ENCODE data around the gene MCTP2. TPM values are rescaled to one million over a fixed set of nuclear protein-coding genes. Genes with fewer than 3 reads are reported as not detected.

MCTP2 gene
- polyA plus RNA-seq, 3 donors from 2014 or later = 30.2 to 83.7 (median 59.1) TPM

GRCh38 chr15:94225616-94226015 is 5.7 kb upstream of the MCTP2 start:
- peaks cover 26 to 35% of the 10 kb centered on the region in 2 donors for H3K4me1 Mint-ChIP-seq
- no peak overlapping the region for H3K27ac Mint-ChIP-seq
- H3K36me3 Mint-ChIP-seq = no peaks in the 10 kb centered on the region
- peaks cover 0 to 3% (median 0%) of the 10 kb centered on the region in 6 donors for H3K9me3 Mint-ChIP-seq
- peaks cover 5 to 8% (median 5%) of the 10 kb centered on the region in 3 donors for H3K27me3 Mint-ChIP-seq (ENCODE audit: low read depth in 3 of 3)
- DNase-seq = no peak
- no peak overlapping the region for H3K4me3 Mint-ChIP-seq

- Mint-ChIP-seq H3K4me3 (peak overlapping the region in 2 of 5 donors; percentile 44 to 51), H3K9me3 (no peaks in the 10 kb centered on the region), H3K27ac (peak overlapping the region; percentile 89 to 98 (median 98)), H3K4me1 (peaks cover 46 to 57% of the 10 kb centered on the region in 2 donors), H3K27me3 (ENCODE audit: low read depth in 3 of 3) (peaks cover 6 to 10% (median 10%) of the 10 kb centered on the region in 3 donors), H3K36me3 (no peaks in the 10 kb centered on the region)
- no peak for DNase-seq
Observed at GRCh38 chr15:94228611-94229010, 2.8 kb upstream of the MCTP2 start.

- Mint-ChIP-seq H3K36me3 (no peaks in the 10 kb centered on the region), H3K27ac (peak overlapping the region; percentile 89 to 98 (median 98)), H3K4me3 (peak overlapping the region; percentile 94 to 99 (median 97)), H3K4me1 (peaks cover 58 to 68% of the 10 kb centered on the region in 2 donors), H3K9me3 (no peaks in the 10 kb centered on the region), H3K27me3 (ENCODE audit: low read depth in 3 of 3) (peaks cover 6 to 10% (median 10%) of the 10 kb centered on the region in 3 donors)
- DNase-seq = peak; percentile 84 to 86 (median 85)
Observed at GRCh38 chr15:94229591-94230369, 1.6 kb upstream of the MCTP2 start.

DNA sequence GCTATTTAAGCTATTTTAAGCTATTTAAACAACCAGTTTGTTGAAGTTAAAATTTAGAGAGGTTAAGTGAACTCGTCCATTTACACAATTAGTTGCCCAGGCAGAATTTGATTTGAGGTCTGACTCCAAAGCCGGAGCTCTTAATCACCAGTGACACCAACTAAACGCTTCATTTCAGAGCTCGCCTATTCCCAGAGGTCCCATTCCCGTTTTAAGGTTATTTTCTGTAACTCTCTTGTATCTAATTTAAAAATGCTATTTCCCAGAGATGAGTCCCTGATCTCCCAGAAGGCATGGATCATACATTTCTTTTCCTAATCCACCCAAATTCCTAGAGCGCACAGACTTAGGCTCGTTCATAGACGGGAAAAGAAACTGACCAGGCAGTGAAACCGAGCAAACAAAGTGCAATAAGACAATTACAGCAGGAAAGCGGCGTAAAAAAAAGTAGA is 904 bp upstream of the MCTP2 start:
- Mint-ChIP-seq H3K4me1 (peaks cover 64 to 75% of the 10 kb centered on the region in 2 donors), H3K27me3 (ENCODE audit: low read depth in 3 of 3) (peaks cover 6 to 10% (median 10%) of the 10 kb centered on the region in 3 donors)

GRCh38 chr15:94231723-94232468 is 535 bp downstream of the MCTP2 start:
- Mint-ChIP-seq H3K27ac (peak overlapping the region; percentile 84 to 98 (median 95)), H3K4me3 (peak overlapping the region; percentile 94 to 99 (median 97)), H3K36me3 (peaks cover 0 to 4% (median 0%) of the 10 kb centered on the region in 3 donors), H3K9me3 (no peaks in the 10 kb centered on the region), H3K27me3 (ENCODE audit: low read depth in 3 of 3) (peaks cover 6 to 16% (median 10%) of the 10 kb centered on the region in 3 donors), H3K4me1 (peaks cover 78 to 80% of the 10 kb centered on the region in 2 donors)
- DNase-seq = peak in 1 of 3 donors; percentile 25

More for the DNA sequence above, 904 bp upstream of the MCTP2 start:
- no peaks in the 10 kb centered on the region for H3K9me3 Mint-ChIP-seq
- DNase-seq = no peak
- peak overlapping the region; percentile 89 to 98 (median 98) for H3K27ac Mint-ChIP-seq
- peak overlapping the region; percentile 94 to 99 (median 97) for H3K4me3 Mint-ChIP-seq
- H3K36me3 Mint-ChIP-seq = peaks cover 0 to 4% (median 0%) of the 10 kb centered on the region in 3 donors

GRCh38 chr15:94233441-94233840 is 2.1 kb downstream of the MCTP2 start:
- DNase-seq = no peak
- peaks cover 89 to 92% of the 10 kb centered on the region in 2 donors for H3K4me1 Mint-ChIP-seq
- H3K27me3 Mint-ChIP-seq (ENCODE audit: low read depth in 3 of 3) = peaks cover 6 to 18% (median 10%) of the 10 kb centered on the region in 3 donors
- H3K4me3 Mint-ChIP-seq = peak overlapping the region; percentile 94 to 99 (median 97)
- no peaks in the 10 kb centered on the region for H3K9me3 Mint-ChIP-seq
- H3K36me3 Mint-ChIP-seq = peaks cover 0 to 4% (median 0%) of the 10 kb centered on the region in 3 donors
- H3K27ac Mint-ChIP-seq = peak overlapping the region; percentile 87 to 95 (median 90)

- peak in 1 of 3 donors; percentile 34 for DNase-seq
- Mint-ChIP-seq H3K36me3 (peaks cover 0 to 4% (median 0%) of the 10 kb centered on the region in 3 donors), H3K4me3 (peak overlapping the region; percentile 94 to 99 (median 97)), H3K9me3 (no peaks in the 10 kb centered on the region), H3K27ac (peak overlapping the region; percentile 87 to 95 (median 90)), H3K27me3 (ENCODE audit: low read depth in 3 of 3) (peaks cover 6 to 18% (median 10%) of the 10 kb centered on the region in 3 donors), H3K4me1 (peaks cover 89 to 92% of the 10 kb centered on the region in 2 donors)
Observed at GRCh38 chr15:94234300-94234699, 2.9 kb downstream of the MCTP2 start.

DNA sequence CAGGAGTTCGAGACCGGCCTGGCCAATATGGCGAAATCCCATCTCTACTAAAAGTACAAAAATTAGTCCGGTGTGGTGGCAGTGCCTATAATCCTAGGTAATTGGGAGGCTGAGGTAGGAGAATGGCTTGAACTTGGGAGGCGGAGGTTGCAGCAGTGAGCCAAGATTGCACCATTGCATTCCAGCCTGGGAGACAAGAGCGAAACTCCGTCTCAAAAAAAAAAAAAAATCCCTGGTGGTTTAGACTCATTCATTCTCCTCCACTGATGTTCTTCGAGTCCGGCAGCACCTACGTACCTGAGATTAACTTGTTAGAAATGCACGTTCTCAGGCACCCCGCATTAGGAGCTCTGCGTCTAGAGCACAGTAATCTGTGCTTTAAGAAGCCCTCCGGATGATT is 3.7 kb downstream of the MCTP2 start:
- Mint-ChIP-seq H3K36me3 (peaks cover 0 to 4% (median 0%) of the 10 kb centered on the region in 3 donors), H3K4me3 (peak overlapping the region; percentile 94 to 99 (median 97)), H3K27me3 (ENCODE audit: low read depth in 3 of 3) (peaks cover 2 to 14% (median 4%) of the 10 kb centered on the region in 3 donors), H3K27ac (peak overlapping the region; percentile 79 to 90 (median 87)), H3K4me1 (peaks cover 89 to 92% of the 10 kb centered on the region in 2 donors), H3K9me3 (no peaks in the 10 kb centered on the region)
- DNase-seq = no peak

DNA sequence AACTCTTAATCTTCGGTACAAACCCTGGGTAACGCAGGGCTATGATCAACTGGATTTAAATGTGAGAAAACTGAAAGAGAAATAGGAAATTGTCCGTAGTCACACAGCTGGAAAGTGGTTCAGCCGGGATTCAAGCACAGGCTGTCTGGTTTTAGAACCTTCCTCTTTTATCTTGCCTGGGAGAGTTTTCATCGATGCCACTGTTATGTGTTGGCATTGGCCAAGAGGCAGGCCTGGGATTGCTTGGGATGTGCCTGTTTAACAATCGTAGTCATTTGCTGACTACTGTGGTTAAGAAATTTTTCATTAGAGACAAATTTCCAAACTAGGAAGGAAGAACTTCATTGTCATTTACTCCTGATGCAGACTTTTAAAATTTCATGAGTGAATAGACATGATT is 4.3 kb downstream of the MCTP2 start:
- Mint-ChIP-seq H3K36me3 (peaks cover 0 to 4% (median 0%) of the 10 kb centered on the region in 3 donors), H3K27me3 (ENCODE audit: low read depth in 3 of 3) (peaks cover 2 to 12% (median 3%) of the 10 kb centered on the region in 3 donors), H3K4me3 (peak overlapping the region; percentile 67 to 97 (median 94)), H3K4me1 (peaks cover 89 to 92% of the 10 kb centered on the region in 2 donors), H3K9me3 (no peaks in the 10 kb centered on the region), H3K27ac (peak overlapping the region; percentile 84 to 94 (median 90))
- no peak for DNase-seq

GRCh38 chr15:94236608-94237007 is 5.2 kb downstream of the MCTP2 start:
- Mint-ChIP-seq H3K27me3 (ENCODE audit: low read depth in 3 of 3) (peaks cover 0 to 8% (median 0%) of the 10 kb centered on the region in 3 donors), H3K27ac (peak overlapping the region; percentile 89 to 98 (median 92)), H3K4me1 (peaks cover 92 to 95% of the 10 kb centered on the region in 2 donors), H3K9me3 (no peaks in the 10 kb centered on the region), H3K36me3 (peaks cover 0 to 4% (median 0%) of the 10 kb centered on the region in 3 donors), H3K4me3 (peak overlapping the region; percentile 39 to 67 (median 44))
- no peak for DNase-seq

- Mint-ChIP-seq H3K4me1 (peaks cover 95 to 100% of the 10 kb centered on the region in 2 donors), H3K9me3 (no peaks in the 10 kb centered on the region)
Observed at GRCh38 chr15:94237903-94238302, 6.5 kb downstream of the MCTP2 start.

GRCh38 chr15:94238539-94239118 is 7.3 kb downstream of the MCTP2 start:
- Mint-ChIP-seq H3K27ac (peak overlapping the region; percentile 89 to 98 (median 94)), H3K9me3 (no peaks in the 10 kb centered on the region), H3K27me3 (ENCODE audit: low read depth in 3 of 3) (peaks cover 0 to 8% (median 0%) of the 10 kb centered on the region in 3 donors), H3K4me1 (peaks cover 89 to 94% of the 10 kb centered on the region in 2 donors), H3K4me3 (peak overlapping the region; percentile 72 to 76 (median 75)), H3K36me3 (peaks cover 0 to 4% (median 0%) of the 10 kb centered on the region in 3 donors)
- peak in 2 of 3 donors; percentile 35 to 39 for DNase-seq

More at GRCh38 chr15:94237903-94238302, 6.5 kb downstream of the MCTP2 start:
- peak overlapping the region; percentile 89 to 98 (median 92) for H3K27ac Mint-ChIP-seq
- H3K36me3 Mint-ChIP-seq = peaks cover 0 to 4% (median 0%) of the 10 kb centered on the region in 3 donors
- peaks cover 0 to 8% (median 0%) of the 10 kb centered on the region in 3 donors for H3K27me3 Mint-ChIP-seq (ENCODE audit: low read depth in 3 of 3)
- peak overlapping the region; percentile 43 to 67 (median 58) for H3K4me3 Mint-ChIP-seq
- no peak for DNase-seq

DNA sequence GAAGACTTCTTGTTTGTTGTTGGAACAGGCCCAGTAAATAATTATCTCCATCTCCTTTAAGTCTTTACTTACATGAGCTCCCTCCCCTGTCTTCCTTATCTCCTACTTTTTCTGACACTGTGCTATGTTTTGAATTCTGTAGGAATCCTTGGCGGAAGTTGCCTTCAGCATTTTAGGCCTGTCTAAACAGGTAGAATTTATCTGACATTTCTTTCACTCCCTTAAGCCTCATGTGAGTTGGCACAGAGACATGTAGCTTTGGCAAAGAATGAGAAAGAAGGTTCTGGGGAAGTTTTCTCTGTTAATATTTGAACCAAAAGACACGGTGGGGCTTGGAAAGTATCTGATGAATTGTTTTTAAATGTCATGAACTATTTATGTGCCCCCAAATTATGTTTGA is 8.1 kb downstream of the MCTP2 start:
- peak overlapping the region; percentile 89 to 98 (median 94) for H3K27ac Mint-ChIP-seq
- H3K36me3 Mint-ChIP-seq = peaks cover 0 to 4% (median 0%) of the 10 kb centered on the region in 3 donors
- no peaks in the 10 kb centered on the region for H3K9me3 Mint-ChIP-seq
- H3K27me3 Mint-ChIP-seq (ENCODE audit: low read depth in 3 of 3) = peaks cover 0 to 8% (median 0%) of the 10 kb centered on the region in 3 donors
- peak overlapping the region; percentile 44 to 77 (median 57) for H3K4me3 Mint-ChIP-seq
- H3K4me1 Mint-ChIP-seq = peaks cover 80 to 85% of the 10 kb centered on the region in 2 donors
- no peak for DNase-seq

Measured in immature natural killer cell (primary cell).